HG02870 (cell line): ENCODE results near the gene C17orf75.
"Not testable (repeated sequence)": the region's sequence is repeated elsewhere in the genome, so short reads cannot be mapped to it uniquely, and the experiment has no call there.

Experiments used
- ATAC-seq: cut with Tn5 transposase; IDR thresholded peaks from one replicate; pipeline ENCODE4 v1.9.1; 2021; ENCODE audit warnings: mild to moderate bottlenecking, moderate library complexity; ENCODE audit not compliant: unreplicated experiment

C17orf75 gene

GRCh38 chr17:32345951-32346600, 4.1 kb upstream of the C17orf75 start:
- ATAC-seq, result no peak

DNA sequence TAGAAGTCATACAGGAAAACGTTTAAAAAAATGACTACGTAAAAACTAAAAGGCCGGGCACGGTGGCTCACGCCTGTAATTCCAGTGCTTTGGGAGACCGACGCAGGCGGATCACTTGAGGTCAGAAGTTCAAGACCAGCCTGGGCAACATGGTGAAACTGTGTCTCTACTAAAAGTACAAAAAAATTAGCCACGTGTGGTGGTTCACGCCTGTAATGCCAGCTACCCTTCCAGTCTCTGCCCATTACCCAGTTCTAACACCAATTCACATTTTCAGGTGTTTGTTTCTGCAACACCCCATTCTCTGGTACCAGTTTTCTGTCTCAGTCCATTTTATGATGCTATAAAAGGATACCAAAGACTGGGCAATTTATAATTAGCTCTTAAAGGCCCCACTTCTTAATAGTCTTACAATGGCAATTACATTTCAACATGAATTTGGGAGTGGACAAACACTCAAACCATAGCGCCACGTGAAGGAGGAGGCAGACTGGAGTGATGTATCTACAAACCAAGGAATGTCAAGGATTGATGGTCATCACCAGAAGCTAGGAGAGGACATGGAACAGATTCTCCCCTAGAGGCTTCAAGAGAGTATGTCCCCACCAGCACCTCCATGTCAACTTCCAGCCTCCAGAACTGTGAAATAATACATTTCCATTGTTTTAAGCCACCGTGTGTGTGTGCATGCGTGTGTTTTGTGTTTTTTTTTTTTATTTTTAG, 791 bp upstream of the C17orf75 start:
- ATAC-seq, result no peak

- ATAC-seq, result peak; percentile 38
These were observed 674 bp downstream of the C17orf75 start for GRCh38 chr17:32341141-32341856.

DNA sequence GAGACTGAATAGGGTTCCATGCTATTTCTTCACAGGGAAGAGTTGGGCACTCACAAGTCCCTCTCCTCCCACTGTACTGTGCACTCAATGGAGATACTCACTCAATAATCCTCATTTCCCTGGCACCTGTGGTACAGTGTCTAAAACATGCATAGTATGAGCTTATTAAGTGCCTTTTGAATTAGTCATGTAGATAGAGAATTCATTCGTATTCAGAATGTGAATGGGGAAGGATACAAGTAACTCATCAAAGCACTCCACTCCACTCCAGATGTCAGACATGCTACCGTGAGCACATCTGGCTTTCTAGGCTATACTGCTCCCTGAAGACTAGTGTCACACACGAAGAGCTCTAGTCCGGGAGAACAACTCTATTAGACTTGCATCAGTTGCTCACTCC, 6.3 kb downstream of the C17orf75 start:
- ATAC-seq, result no peak

DNA sequence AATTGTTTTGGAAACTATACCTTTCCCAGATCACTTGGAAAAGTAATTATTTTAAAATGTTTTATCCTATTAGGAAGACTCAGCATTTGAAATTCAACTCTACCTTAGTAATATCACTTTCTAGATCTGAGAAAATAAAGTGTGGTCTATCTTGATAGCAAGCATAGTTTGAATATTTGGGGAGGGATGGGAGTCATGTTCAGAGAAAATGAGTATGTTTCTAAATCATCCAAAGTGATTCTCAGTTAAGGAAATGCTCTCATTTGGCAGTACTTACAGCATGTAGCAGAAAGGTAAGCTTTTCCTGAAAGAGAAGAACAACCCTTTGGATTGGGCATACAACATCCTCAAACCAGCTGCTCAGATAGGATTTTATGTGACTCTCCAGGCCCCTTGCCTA, 6.9 kb downstream of the C17orf75 start:
- ATAC-seq, result no peak

DNA sequence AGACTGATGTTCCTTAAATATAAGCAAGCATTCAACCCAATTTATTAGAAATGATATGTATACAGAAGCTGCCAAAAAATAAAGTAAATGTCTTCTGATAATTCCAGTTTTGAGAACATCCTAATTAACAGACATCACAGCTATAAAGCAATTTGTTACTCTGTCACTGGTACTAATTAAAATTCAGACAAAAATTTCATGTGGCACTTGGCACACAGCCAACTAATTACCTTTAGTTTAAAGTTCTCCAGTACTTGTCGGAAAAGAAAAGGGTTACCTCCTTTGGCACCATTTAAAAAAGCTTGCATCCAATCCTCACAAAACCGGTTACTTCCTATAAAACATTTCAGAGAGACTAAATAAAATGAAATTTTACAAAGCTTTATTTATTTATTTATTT, 8.8 kb downstream of the C17orf75 start:
- ATAC-seq, result no peak

GRCh38 chr17:32331243-32332040, 10.5 kb downstream of the C17orf75 start:
- no peak for ATAC-seq

- ATAC-seq, result no peak
These were observed 11.8 kb downstream of the C17orf75 start for GRCh38 chr17:32330147-32330546.

GRCh38 chr17:32327911-32328310, 14.1 kb downstream of the C17orf75 start:
- ATAC-seq, result no peak

DNA sequence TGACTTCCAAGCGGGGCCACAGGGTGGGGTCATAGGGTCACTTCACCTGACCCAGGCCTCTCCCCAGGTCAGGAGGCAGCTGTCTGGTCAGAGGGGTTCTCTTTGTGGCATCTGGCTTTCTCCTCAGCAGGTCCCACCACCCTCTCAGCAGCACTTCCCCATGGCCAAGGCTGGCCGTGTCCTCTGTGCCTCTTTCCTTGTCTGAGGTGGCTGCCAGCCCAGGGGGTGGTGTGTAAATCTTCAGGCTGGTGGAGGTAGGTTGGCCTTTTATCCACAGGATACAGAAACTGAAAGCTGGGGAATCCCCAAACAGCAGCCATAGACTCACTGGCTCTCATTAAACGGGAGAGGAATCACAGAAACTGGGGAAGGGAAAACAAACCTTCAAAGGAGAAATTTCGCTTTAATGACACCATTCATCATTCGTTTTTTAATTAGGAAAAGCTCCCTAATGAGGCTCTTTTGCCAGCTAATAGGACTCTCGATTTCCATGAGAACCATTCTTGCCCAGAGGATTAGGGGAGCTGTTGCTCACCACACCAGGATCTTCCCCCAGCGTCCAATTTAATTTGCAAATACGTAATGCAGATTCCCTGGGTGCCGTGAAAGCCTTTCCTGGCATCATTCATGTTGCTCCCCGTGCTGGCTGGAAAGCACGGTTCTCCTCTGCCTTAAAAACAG, 18.0 kb downstream of the C17orf75 start:
- no peak for ATAC-seq

DNA sequence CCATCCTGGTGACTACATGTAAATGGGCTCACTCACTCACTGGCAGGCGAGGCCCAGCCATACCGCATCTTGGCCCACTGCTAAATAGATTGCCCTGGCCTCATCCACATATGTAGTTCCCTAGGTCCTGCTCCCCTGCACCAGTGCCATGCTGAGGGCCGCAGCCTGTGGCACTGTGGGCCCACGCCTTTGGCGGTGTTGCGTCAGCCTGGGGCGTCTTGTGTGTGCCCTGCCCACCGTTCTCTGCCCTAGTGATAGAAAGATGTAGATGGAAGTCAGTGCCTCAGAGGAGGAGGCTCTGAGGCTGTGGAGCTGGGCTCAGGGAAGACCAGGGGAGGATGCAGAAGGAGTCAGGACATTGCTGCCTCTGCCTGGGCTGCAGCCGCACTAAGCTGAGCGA, 18.9 kb downstream of the C17orf75 start:
- ATAC-seq, result no peak

- ATAC-seq, result no peak
These were observed 21.1 kb downstream of the C17orf75 start for GRCh38 chr17:32320847-32321246.

GRCh38 chr17:32320080-32320479, 21.9 kb downstream of the C17orf75 start:
- not testable (repeated sequence) for ATAC-seq

- no peak for ATAC-seq
These were observed 22.4 kb downstream of the C17orf75 start for GRCh38 chr17:32319548-32319905.

GRCh38 chr17:32318071-32318470, 23.9 kb downstream of the C17orf75 start:
- ATAC-seq, result no peak

DNA sequence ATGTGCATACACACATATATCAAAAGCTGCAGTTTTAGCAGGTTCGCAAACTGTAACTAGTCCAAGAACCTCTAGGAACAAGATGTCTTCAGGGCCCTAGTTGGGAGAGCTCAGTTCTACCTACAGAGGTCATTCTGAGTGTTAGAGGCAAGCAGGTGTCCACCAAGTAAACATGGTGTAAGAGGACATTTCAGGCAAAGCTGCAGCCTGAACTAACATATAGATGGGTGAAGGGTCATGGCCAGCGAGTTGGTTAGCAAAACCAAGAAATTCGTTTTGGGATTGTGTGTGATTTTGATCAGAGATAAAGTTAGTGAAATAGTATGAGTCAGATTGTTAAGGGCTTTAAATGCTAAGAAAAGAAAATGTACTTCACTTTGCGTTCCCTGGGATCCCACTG, 24.6 kb downstream of the C17orf75 start:
- no peak for ATAC-seq

DNA sequence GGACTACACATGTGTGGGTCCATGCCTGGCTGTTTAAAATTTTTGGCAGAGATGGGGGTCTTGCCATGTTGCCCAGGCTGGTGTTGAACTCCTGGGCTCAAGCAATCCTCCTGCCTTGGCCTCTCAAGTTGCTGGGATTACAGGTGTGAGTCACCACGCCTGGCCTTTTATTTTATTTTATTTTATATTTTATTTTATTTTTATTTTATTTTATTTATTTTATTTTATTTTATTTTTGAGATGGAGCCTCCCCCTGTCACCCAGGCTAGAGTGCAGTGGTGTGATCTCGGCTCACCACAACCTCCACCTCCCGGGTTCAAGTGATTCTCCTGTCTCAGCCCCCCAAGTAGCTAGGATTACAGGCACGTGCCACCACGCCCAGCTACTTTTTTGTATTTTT, 25.3 kb downstream of the C17orf75 start:
- ATAC-seq, result not testable (repeated sequence)

- ATAC-seq, result no peak
These were observed 26.8 kb downstream of the C17orf75 start for GRCh38 chr17:32315171-32315570.

GRCh38 chr17:32314636-32315035, 27.3 kb downstream of the C17orf75 start:
- ATAC-seq, result no peak

DNA sequence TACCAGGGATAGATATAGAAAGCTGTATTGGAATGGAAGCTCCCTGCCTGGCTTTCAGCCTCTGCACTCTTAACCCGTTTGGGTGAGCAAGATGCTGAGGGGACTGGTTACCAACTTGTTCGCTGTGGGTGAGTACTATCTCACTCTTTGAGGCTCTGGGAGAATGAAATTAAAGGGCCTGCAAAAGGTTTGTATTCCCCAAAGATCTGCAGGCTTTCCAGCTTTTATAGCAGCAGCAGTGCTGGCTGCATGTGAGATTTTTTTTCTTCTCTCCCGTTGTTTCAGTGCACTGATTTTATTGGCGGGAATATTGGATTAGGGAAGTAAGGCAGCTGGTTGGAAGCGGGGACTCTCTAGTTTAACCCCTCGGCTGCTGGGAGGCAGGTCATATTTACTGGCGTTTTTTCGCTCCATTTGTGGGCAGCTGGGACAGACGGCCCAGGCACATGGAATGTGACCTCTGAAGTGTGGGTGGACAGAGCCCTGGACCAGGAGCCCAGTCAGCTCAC, 30.9 kb downstream of the C17orf75 start:
- no peak for ATAC-seq
